Heart right ventricle (tissue), 16 donors: Measurements from ENCODE around the gene SETMAR. TPM values are rescaled to one million over a fixed set of nuclear protein-coding genes. Genes with fewer than 3 reads are reported as not detected.
"Not testable (repeated sequence)": the region's sequence is repeated elsewhere in the genome, so short reads cannot be mapped to it uniquely, and the experiment has no call there.

Source experiments
- ATAC-seq, 8 donors: fragments of 200-7000 bp; cut with Tn5 transposase; one replicate each; pipeline ENCODE4 v1.9.1; 2020; ENCODE audit warnings: mild to moderate bottlenecking in 8 of 8, moderate library complexity in 8 of 8, moderate number of reproducible peaks in 1 of 8
- DNase-seq, 2 donors: peaks; one replicate each; pipeline ENCODE4 v3.0.0-alpha.2; 2020
- H3K27ac ChIP-seq, 10 donors: fragments of 200-600 bp; sonication (generic) in 2 of 10; one replicate each; pipeline versions ENCODE4 v1.5.0 to v1.8.0; 2020 to 2022; ENCODE audit warnings: mild to moderate bottlenecking in 3 of 10
- H3K27me3 ChIP-seq, 7 donors: fragments of 200-600 bp; one replicate each; pipeline ENCODE4 v1.8.0; 2021 to 2022; ENCODE audit warnings: mild to moderate bottlenecking in 2 of 7
- H3K36me3 ChIP-seq, 9 donors: fragments of 200-600 bp; sonication (generic) in 1 of 9; one replicate each; pipeline versions ENCODE4 v1.5.0 to v1.8.0; 2020 to 2022; ENCODE audit warnings: mild to moderate bottlenecking in 2 of 9
- H3K4me1 ChIP-seq, 9 donors: fragments of 200-600 bp; sonication (generic) in 1 of 9; one replicate each; pipeline versions ENCODE4 v1.5.0 to v1.8.0; 2020 to 2022; ENCODE audit warnings: mild to moderate bottlenecking in 4 of 9
- H3K4me3 ChIP-seq, 10 donors: fragments of 200-600 bp; sonication (generic) in 2 of 10; one replicate each; pipeline versions ENCODE4 v1.5.0 to v1.8.0; 2020 to 2022; ENCODE audit warnings: mild to moderate bottlenecking in 7 of 10, moderate library complexity in 2 of 10
- H3K9me3 ChIP-seq, 11 donors: fragments of 200-600 bp in 10 of 11; sonication (generic) in 2 of 11; one replicate each; pipeline versions ENCODE4 v1.5.0 to v1.8.0; 2013 to 2022; ENCODE audit warnings: mild to moderate bottlenecking in 2 of 11, control low read depth in 1 of 11, moderate library complexity in 1 of 11
- WGBS, 2 donors: extraction: QIAGEN DNeasy Blood & Tissue Kit; methylation state at CpG; one replicate each; pipeline ENCODE4 v1.1.7; 2013; ENCODE audit warnings: inconsistent platforms in 1 of 2; 5-methylcytosine and 5-hydroxymethylcytosine counted together
- intact Hi-C, 10 donors: fragments of 100-400 bp; cut with DNase I; formaldehyde crosslinking; loops; one replicate each; pipeline versions ENCODE4 v1.11.1 to v1.14.2; 2022
- polyA plus RNA-seq, 2 donors: library from polyadenylated mRNA; stranded (reverse); fragments of 200-250 nt; gene quantifications; one replicate each; pipeline ENCODE4 v1.2.3, GENCODE V29; 2013
- total RNA-seq, 10 donors: library from RNA; stranded (reverse); fragmentation: NEBNext Ultra II Directional in 3 of 10; extraction: Animal tissue kit (Norgen Biotek cat#: 25700) in 3 of 10; gene quantifications; one replicate each; pipeline versions ENCODE4 v1.2.1 to v1.2.4, GENCODE V29; 2021 to 2023
- TF ChIP-seq, protein P1 (sequence below), 9 donors: fragments of 200-600 bp; sonication (generic) in 2 of 9; IDR thresholded peaks; one replicate each; pipeline versions ENCODE4 v1.5.0 to v1.8.0; 2021 to 2022; ENCODE audit warnings: antibody characterized with exemption in 9 of 9, mild to moderate bottlenecking in 5 of 9, moderate library complexity in 1 of 9
- donor health status: Arrhythmogenic right ventricular cardiomyopathy.
- donor health status: ischemic (EF 13 %, LVEDD 7.1; RV severe dilation, severe dysfunction).
- donor health status: healthy with polysubstance abuse.
- donor health status: DM: no; HTN: yes; CAD: no.
- donor health status: DM: no; HTN: no; CAD: no.
- donor health status: ischemic (EF 25% LVEDD 6.9; RV normal size, moderate dysfunction).
- donor health status: ischemic (EF 25% LVEDD 5.7; RV mildly dilated, moderate dysfunction).
- donor health status: healthy.
- donor health status: DM: yes; HTN: yes; CAD: no.
- donor health status: Ischemic cardiomyopathy.
- donor health status: ischemic (EF 35%, LVEDD 5.7; RV mildly dilated, moderate dysfunction).
- donor health status: nonischemic (EF 11% LVEDD 7.7; RV severe dilation, severe dysfunction).
- donor health status: DM: yes; HTN: yes; CAD: no.
- donor health status: PGD.
- donor health status: ischemic (EF 29% LVEDD 5.4; RV normal size, mild dysfunction).
- donor health status: nonischemic (EF 23%, LVEDD 6.1; RV moderate dilation, normal function).

SETMAR gene
- total and polyA plus RNA-seq, 12 donors = 6.0 to 30.2 (median 12.7) TPM

GRCh38 chr3:4323246-4324027, 20.3 kb downstream of the SETMAR start:
- Histone ChIP-seq H3K4me1 (peaks cover 0 to 34% (median 0%) of the 10 kb centered on the region in 9 donors), H3K4me3 (no peak overlapping the region), H3K36me3 (peaks cover 0 to 2% (median 0%) of the 10 kb centered on the region in 9 donors), H3K27ac (no peak overlapping the region), H3K27me3 (no peaks in the 10 kb centered on the region), H3K9me3 (peaks cover 0 to 19% (median 0%) of the 10 kb centered on the region in 11 donors)
- DNase-seq (no peak), ATAC-seq (no peak)
- TF ChIP-seq, protein P1, sequence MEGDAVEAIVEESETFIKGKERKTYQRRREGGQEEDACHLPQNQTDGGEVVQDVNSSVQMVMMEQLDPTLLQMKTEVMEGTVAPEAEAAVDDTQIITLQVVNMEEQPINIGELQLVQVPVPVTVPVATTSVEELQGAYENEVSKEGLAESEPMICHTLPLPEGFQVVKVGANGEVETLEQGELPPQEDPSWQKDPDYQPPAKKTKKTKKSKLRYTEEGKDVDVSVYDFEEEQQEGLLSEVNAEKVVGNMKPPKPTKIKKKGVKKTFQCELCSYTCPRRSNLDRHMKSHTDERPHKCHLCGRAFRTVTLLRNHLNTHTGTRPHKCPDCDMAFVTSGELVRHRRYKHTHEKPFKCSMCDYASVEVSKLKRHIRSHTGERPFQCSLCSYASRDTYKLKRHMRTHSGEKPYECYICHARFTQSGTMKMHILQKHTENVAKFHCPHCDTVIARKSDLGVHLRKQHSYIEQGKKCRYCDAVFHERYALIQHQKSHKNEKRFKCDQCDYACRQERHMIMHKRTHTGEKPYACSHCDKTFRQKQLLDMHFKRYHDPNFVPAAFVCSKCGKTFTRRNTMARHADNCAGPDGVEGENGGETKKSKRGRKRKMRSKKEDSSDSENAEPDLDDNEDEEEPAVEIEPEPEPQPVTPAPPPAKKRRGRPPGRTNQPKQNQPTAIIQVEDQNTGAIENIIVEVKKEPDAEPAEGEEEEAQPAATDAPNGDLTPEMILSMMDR (IDR thresholded peaks at IDR 0.05) = no peak
- intact Hi-C loops = no loop called here
- 90 to 91% methylated on average over 3 of the region's 3 CpGs for WGBS, 2 donors

- ATAC-seq = no peak
These were observed 23.7 kb downstream of the SETMAR start for GRCh38 chr3:4326868-4327267.

GRCh38 chr3:4329806-4330205, 26.6 kb downstream of the SETMAR start:
- ATAC-seq, DNase-seq, H3K4me3 ChIP-seq, H3K4me1 ChIP-seq, H3K27me3 ChIP-seq, H3K27ac ChIP-seq, intact Hi-C loops, H3K36me3 ChIP-seq: not testable (repeated sequence)
- peaks cover 0 to 38% (median 0%) of the 10 kb centered on the region in 11 donors for H3K9me3 ChIP-seq

More at GRCh38 chr3:4326868-4327267, 23.7 kb downstream of the SETMAR start:
- peaks cover 0 to 38% (median 0%) of the 10 kb centered on the region in 11 donors for H3K9me3 ChIP-seq
- TF ChIP-seq, protein P1 (IDR thresholded peaks at IDR 0.05) = no peak
- no peaks in the 10 kb centered on the region for H3K27me3 ChIP-seq
- no peaks in the 10 kb centered on the region for H3K36me3 ChIP-seq
- H3K4me3 ChIP-seq = no peak overlapping the region
- no peak for DNase-seq
- H3K27ac ChIP-seq = no peak overlapping the region
- 96 to 98% methylated on average over 1 of the region's 1 CpG for WGBS, 2 donors
- H3K4me1 ChIP-seq = peaks cover 0 to 15% (median 0%) of the 10 kb centered on the region in 9 donors
- intact Hi-C loops = no loop called here

- ATAC-seq = no peak
- Histone ChIP-seq H3K4me3 (no peak overlapping the region), H3K9me3 (peaks cover 0 to 32% (median 0%) of the 10 kb centered on the region in 11 donors), H3K36me3 (no peaks in the 10 kb centered on the region), H3K4me1 (no peaks in the 10 kb centered on the region), H3K27me3 (no peaks in the 10 kb centered on the region), H3K27ac (no peak overlapping the region)
- WGBS, 2 donors = 93 to 100% methylated on average over 1 of the region's 1 CpG
- no peak for DNase-seq
- TF ChIP-seq, protein P1 (IDR thresholded peaks at IDR 0.05) = no peak
- intact Hi-C loops = no loop called here
These were observed 28.9 kb downstream of the SETMAR start for GRCh38 chr3:4332111-4332510.

DNA sequence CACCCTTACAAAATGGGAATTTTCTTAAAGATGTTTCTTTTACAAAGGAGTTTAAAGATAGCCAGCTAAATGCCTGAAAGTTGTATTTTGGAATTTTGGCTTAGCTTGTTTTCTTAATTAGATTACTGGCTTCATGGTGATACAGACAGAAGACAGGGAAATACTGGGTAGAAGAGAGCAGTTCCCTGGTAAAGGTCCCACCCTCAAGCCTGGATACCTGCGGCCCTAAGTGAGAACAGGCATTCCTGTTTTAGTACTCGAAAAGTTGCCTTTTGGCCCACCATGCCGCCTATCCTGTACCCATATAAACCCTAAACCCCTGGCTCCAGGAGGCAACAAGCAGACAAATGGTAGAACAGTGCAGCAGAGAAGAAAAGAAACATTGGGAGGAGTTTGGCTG, 29.4 kb downstream of the SETMAR start:
- WGBS, 2 donors = 93 to 95% methylated on average over 3 of the region's 3 CpGs
- H3K4me1 ChIP-seq = no peaks in the 10 kb centered on the region
- TF ChIP-seq, protein P1 (IDR thresholded peaks at IDR 0.05) = no peak

More for the DNA sequence above, 29.4 kb downstream of the SETMAR start:
- Histone ChIP-seq H3K27ac (no peak overlapping the region), H3K36me3 (no peaks in the 10 kb centered on the region), H3K9me3 (peaks cover 0 to 27% (median 0%) of the 10 kb centered on the region in 11 donors), H3K4me3 (no peak overlapping the region), H3K27me3 (no peaks in the 10 kb centered on the region)
- intact Hi-C loops = no loop called here
- DNase-seq = no peak
- ATAC-seq = no peak
